HUES6 (cell line): Measurements from ENCODE around the gene KCND2.

Experiments used
- H3K27ac ChIP-seq: 2 replicates; pipeline ENCODE4 v1.7.0; 2013; ENCODE audit warnings: low read depth, mild to moderate bottlenecking, low read length, inconsistent platforms
- H3K27me3 ChIP-seq: 2 replicates; pipeline ENCODE4 v1.6.1; 2013; ENCODE audit warnings: low read length; ENCODE audit not compliant: control insufficient read depth, insufficient read depth
- H3K36me3 ChIP-seq: 2 replicates; pipeline ENCODE4 v1.6.1; 2013; ENCODE audit warnings: low read length; ENCODE audit not compliant: control insufficient read depth, insufficient read depth
- H3K4me1 ChIP-seq: 2 replicates; pipeline ENCODE4 v1.6.1; 2013; ENCODE audit warnings: low read length; ENCODE audit not compliant: control insufficient read depth, insufficient read depth
- H3K4me3 ChIP-seq: 2 replicates; pipeline ENCODE4 v1.5.1; 2013; ENCODE audit warnings: low read depth, low read length
- H3K9ac ChIP-seq: one replicate; pipeline ENCODE4 v1.6.1; 2013; ENCODE audit warnings: mild to moderate bottlenecking, low read length
- H3K9me3 ChIP-seq: 2 replicates; pipeline ENCODE4 v1.6.1; 2013; ENCODE audit warnings: low read depth, low read length; ENCODE audit not compliant: control insufficient read depth, insufficient read depth

KCND2 gene

DNA sequence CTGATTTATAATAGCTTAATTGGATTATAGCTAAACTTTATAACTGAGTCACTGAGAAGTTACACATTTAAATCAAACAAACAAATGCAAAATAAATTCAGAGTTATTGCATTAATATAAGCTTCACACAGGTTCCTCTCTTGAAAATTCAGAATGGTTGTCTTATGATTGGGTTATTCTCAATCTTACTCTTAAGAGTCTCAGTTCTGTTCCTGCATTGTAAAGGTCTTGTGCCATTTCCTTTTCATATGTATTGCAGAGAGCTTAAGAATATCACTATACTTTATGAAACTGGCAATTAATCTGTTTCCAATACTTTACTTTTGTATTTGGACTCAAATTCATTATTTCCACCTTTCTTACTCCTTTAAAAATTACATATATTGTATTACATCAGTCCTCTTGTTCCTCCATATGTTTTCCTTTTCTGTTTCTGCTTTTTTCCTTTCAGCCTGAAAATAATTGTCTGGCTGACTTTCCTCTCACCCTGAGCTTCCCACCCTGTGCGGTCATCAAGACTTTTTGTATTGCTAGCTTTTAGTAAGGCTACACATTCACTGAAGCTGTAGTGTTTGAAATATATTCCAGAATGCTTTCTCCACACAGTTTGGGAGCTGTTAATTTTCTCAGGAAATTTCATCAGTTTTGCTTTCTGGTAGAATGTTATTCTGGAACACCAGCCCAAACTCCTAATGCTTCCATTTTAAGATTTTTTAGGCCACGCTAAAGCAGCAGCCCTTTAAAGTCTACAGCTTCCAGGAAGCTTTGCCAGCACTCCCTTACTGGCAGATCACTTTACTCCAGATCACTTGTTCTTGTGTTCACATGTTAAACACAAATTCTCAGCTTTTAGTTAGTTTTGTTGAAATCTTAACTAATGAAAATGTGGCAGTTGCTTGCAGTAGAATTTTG, 139.4 kb downstream of the KCND2 start:
- Histone ChIP-seq H3K36me3 (no peaks in the 10 kb centered on the region), H3K27me3 (no peaks in the 10 kb centered on the region), H3K9me3 (no peaks in the 10 kb centered on the region), H3K4me3 (no peak overlapping the region), H3K27ac (no peak overlapping the region), H3K9ac (no peak overlapping the region), H3K4me1 (no peaks in the 10 kb centered on the region)

- H3K4me1 ChIP-seq = no peaks in the 10 kb centered on the region
- no peaks in the 10 kb centered on the region for H3K27me3 ChIP-seq
- no peaks in the 10 kb centered on the region for H3K36me3 ChIP-seq
- H3K9me3 ChIP-seq = no peaks in the 10 kb centered on the region
- H3K27ac ChIP-seq = no peak overlapping the region
- no peak overlapping the region for H3K9ac ChIP-seq
- H3K4me3 ChIP-seq = no peak overlapping the region
These were observed 140.2 kb downstream of the KCND2 start for GRCh38 chr7:120413164-120413563.

DNA sequence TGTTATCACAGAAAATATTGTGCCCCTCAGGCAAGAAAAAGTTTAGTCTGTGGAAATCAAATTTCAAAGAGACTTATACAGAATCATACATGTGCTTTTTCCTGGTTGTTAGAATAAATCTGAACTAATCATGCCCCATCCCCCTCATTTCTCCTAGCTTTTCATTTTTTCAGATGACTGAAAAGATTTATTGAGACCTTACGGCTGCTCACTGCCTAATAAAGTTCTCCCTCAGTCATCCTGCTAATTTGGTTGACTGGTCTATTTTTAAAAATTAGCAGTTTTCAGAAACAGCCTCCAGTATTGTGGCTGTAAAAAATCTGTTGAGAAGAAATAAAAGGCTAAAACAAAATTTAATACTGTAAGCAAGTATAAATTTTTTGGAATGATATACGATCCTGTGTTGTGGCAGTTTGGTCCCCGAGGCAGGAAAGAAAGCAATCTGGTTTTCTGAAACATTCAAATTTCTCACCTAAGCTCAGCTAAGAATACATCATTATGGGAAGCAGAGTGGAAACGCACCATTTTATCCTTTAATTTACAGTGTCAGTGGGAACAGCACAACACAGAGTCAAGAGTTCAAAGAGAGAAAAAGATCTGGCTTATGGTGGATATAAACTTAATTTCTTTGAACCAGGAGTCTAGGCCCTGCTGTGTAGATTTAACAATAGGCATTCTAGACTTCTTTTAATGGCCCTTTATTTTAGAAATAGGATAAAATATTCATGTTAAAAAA, 144.4 kb downstream of the KCND2 start:
- Histone ChIP-seq H3K4me1 (no peaks in the 10 kb centered on the region), H3K9ac (no peak overlapping the region), H3K9me3 (no peaks in the 10 kb centered on the region), H3K27ac (no peak overlapping the region), H3K36me3 (no peaks in the 10 kb centered on the region), H3K4me3 (no peak overlapping the region), H3K27me3 (no peaks in the 10 kb centered on the region)

DNA sequence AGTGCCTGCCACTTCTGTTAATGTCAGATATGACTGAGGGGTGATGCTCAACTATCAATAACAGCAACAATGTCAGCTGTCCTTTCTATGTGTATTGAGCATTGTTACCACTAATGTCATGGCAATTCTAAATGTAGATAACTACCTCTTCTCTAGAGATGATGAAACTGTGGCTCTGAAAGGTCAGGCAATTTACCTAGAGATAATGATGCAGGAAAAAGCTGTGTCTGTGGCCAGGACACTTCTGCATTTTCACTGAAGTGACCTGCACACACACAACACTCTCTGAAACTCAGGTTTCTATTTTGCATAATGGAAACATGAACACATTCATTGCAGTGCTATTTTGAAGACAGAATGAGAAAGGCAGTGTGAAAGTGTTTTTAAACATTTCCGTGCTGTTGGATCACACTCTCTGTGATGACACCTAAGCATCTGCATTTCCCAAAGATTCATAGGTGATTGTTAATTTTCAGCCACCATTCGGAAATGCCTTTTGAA, 148.2 kb downstream of the KCND2 start:
- H3K9ac ChIP-seq = no peak overlapping the region
- no peak overlapping the region for H3K27ac ChIP-seq
- no peaks in the 10 kb centered on the region for H3K36me3 ChIP-seq
- no peaks in the 10 kb centered on the region for H3K9me3 ChIP-seq
- H3K4me3 ChIP-seq = no peak overlapping the region
- H3K27me3 ChIP-seq = no peaks in the 10 kb centered on the region
- no peaks in the 10 kb centered on the region for H3K4me1 ChIP-seq

DNA sequence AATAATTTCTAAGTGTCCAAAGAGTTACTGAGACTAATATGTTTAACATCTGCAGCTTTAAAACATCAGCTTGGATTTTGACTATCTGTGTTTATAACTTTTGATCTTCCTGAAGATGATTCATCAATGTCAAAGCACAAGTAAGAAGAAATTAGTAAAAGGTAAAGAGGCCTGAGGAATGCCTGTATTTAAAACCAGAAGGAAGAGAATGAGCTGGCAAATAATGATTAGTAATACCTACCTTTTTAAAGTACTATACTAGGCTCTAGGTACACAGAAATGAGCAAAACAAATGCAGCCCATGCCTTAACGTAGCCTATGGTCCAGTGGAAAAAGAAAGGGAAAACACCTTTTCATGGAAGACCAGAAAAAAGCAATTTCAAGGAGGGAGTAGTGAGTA, 158.0 kb downstream of the KCND2 start:
- Histone ChIP-seq H3K27me3 (no peaks in the 10 kb centered on the region), H3K4me3 (no peak overlapping the region), H3K9ac (no peak overlapping the region), H3K9me3 (no peaks in the 10 kb centered on the region), H3K36me3 (no peaks in the 10 kb centered on the region), H3K4me1 (no peaks in the 10 kb centered on the region), H3K27ac (no peak overlapping the region; the same call in 1 of the 2 replicates)

DNA sequence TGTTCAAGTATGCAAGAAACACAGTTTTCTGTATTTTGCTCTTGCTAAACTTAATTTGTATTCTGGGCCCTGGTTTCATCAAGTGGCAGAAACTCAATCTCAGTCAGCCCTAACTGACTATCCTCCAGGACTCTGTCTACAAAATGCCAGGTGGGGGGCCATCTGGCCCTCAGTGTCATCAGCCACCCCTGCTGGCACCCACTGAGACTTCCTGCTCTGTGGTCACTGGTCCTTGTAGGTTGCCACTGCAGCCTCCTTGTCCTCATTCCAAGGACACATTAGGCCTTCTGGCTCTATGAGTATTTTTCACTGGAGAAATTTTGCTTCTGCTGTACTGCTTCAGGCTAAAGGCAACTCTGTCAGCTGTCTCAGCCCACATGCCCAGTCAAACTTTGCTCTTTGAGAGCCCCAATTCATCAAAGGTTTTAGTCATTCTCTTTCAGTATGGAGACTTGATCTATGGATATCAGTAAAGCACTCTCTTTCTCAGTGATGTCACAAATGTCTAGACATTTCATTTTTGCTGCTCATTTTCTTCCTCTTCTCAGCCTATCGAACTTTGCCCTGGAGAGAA, 163.6 kb downstream of the KCND2 start:
- Histone ChIP-seq H3K36me3 (no peaks in the 10 kb centered on the region), H3K4me3 (no peak overlapping the region), H3K27me3 (no peaks in the 10 kb centered on the region), H3K27ac (no peak overlapping the region), H3K4me1 (no peaks in the 10 kb centered on the region), H3K9me3 (no peaks in the 10 kb centered on the region), H3K9ac (no peak overlapping the region)

DNA sequence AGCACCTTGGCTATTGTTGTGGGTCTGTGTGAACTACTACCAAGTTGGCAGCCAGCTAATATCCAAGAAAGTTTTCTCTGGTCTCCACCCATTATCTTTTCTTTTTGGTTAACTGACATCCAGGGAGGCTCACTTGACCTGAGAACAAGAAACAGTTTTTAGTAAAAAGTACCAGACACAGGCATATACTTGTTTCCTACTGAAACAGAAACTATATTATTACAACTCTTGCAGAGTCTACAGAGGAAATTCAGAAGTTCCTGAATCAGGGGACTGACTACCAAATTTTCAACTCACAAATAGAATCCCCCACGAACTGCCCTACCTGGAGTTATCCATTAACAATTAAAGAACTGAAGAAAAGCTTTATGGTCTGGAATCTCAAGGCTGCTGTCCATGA, 168.9 kb downstream of the KCND2 start:
- H3K36me3 ChIP-seq = no peaks in the 10 kb centered on the region
- H3K27me3 ChIP-seq = no peaks in the 10 kb centered on the region
- H3K9ac ChIP-seq = no peak overlapping the region
- H3K27ac ChIP-seq = no peak overlapping the region
- no peak overlapping the region for H3K4me3 ChIP-seq
- H3K9me3 ChIP-seq = no peaks in the 10 kb centered on the region
- no peaks in the 10 kb centered on the region for H3K4me1 ChIP-seq

GRCh38 chr7:120442838-120443237, 169.9 kb downstream of the KCND2 start:
- Histone ChIP-seq H3K4me3 (no peak overlapping the region), H3K27me3 (no peaks in the 10 kb centered on the region), H3K9me3 (no peaks in the 10 kb centered on the region), H3K36me3 (no peaks in the 10 kb centered on the region), H3K4me1 (no peaks in the 10 kb centered on the region), H3K9ac (no peak overlapping the region), H3K27ac (no peak overlapping the region)

DNA sequence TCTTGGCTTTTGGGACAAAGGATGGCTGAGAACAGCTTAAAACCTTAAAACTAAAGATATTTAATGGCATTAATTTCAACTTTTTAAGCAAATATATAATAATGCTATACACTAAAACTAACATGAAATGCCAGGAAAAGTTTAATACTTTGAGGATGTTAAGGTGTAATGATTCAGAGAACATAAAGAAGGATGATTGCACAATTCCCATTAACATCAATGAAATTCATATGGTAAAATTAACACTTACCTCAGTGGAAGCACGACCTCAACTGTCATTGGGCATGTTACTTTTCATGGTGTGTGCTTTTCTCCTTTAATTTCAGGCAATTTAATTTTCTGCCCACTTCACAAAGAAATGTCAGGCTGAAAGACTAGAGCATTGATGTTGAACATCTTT, 171.7 kb downstream of the KCND2 start:
- Histone ChIP-seq H3K36me3 (no peaks in the 10 kb centered on the region), H3K4me1 (no peaks in the 10 kb centered on the region), H3K4me3 (no peak overlapping the region), H3K9ac (no peak overlapping the region), H3K27ac (no peak overlapping the region), H3K27me3 (no peaks in the 10 kb centered on the region), H3K9me3 (no peaks in the 10 kb centered on the region)

- Histone ChIP-seq H3K36me3 (no peaks in the 10 kb centered on the region), H3K4me1 (no peaks in the 10 kb centered on the region), H3K4me3 (no peak overlapping the region), H3K9me3 (no peaks in the 10 kb centered on the region), H3K27ac (no peak overlapping the region), H3K9ac (no peak overlapping the region), H3K27me3 (no peaks in the 10 kb centered on the region)
These were observed 172.3 kb downstream of the KCND2 start for GRCh38 chr7:120445276-120445675.

DNA sequence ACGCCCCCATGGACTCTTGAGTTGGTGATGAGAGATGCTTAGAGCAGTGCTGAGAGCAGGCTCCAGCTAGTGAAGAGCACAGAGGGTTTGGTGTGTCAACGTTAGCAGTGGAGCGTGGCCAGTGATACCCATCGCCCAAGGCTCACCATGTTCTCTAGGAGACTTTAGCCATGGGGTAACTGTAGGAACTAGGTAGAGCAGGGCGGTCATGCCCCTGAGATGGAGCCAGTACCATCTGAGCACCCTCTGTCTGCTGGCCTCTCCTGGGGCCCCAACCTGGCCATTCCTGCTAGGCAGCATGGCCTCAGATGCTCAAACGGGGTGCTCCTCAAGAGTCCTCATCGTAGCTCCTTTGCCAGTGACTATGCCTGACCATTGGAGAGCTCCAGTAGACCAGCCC, 179.7 kb downstream of the KCND2 start:
- peaks cover 53% of the 10 kb centered on the region for H3K9me3 ChIP-seq
- no peaks in the 10 kb centered on the region for H3K27me3 ChIP-seq
- H3K27ac ChIP-seq = no peak overlapping the region
- no peak overlapping the region for H3K9ac ChIP-seq
- H3K4me3 ChIP-seq = no peak overlapping the region
- peaks cover 8% of the 10 kb centered on the region; the same call in 1 of the 2 replicates for H3K36me3 ChIP-seq
- no peaks in the 10 kb centered on the region for H3K4me1 ChIP-seq
